ENCODE data around the gene TTC9B.
A peak's percentile ranks its signal among the peaks of the same experiment; 100 is the strongest.
"Not testable (repeated sequence)": the region's sequence is repeated elsewhere in the genome, so short reads cannot be mapped to it uniquely, and the experiment has no call there.

Gene TTC9B

DNA sequence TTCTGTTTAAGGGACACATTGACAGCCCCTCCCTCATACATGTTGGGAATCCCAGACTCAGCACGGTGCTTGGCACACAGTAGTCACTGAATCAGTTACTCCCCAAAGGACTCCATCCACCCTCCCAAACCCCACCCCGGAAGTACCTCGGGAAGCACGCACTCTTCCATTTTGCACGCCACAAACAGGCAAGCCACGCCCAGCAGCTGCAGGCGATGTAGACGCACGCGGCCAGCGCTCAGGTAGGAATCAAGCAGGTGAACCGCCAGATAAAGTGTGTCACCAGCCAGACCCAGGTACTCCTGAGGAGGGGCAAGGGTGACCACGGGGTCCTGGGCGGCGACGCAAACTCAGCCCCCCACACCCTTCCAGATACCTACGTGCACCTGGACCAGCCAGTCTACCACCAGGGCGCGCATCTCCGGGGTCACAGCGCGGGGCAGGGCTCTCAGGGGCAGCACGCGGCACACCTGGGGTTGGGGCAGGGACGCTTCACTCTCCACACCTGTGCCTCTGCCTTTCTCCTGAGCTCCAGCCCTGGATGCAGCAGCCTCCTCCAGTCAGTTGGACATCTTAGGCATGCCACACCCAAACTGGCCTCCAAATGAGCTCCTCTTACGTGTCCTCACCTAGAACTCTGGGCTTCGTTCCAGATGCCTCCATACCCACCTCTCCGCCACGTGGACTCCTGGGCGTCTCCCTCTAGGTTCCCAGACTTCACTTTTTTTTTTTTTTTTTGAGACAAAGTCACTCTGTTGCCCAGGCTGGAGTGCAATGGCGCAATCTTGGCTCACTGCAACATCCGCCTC, 6.4 kb upstream of the TTC9B start:
- DNase-seq (ENCODE audit: low read depth in 2 of 2) = no peak
- no peak for TF ChIP-seq CTCF (IDR thresholded peaks at IDR 0.05; ENCODE audit: low read depth, low read length)
- no peak overlapping the region for H3K4me3 ChIP-seq (replicated peaks in 1 of 2; ENCODE audit: low read depth in 2 of 2, low read length in 2 of 2)

GRCh38 chr19:40223135-40223822, 5.1 kb upstream of the TTC9B start:
- DNase-seq (ENCODE audit: low read depth in 2 of 2) = no peak
- no peak for TF ChIP-seq CTCF (IDR thresholded peaks at IDR 0.05; ENCODE audit: low read depth, low read length)
- no peak overlapping the region for H3K4me3 ChIP-seq (replicated peaks in 1 of 2; ENCODE audit: low read depth in 2 of 2, low read length in 2 of 2)

DNA sequence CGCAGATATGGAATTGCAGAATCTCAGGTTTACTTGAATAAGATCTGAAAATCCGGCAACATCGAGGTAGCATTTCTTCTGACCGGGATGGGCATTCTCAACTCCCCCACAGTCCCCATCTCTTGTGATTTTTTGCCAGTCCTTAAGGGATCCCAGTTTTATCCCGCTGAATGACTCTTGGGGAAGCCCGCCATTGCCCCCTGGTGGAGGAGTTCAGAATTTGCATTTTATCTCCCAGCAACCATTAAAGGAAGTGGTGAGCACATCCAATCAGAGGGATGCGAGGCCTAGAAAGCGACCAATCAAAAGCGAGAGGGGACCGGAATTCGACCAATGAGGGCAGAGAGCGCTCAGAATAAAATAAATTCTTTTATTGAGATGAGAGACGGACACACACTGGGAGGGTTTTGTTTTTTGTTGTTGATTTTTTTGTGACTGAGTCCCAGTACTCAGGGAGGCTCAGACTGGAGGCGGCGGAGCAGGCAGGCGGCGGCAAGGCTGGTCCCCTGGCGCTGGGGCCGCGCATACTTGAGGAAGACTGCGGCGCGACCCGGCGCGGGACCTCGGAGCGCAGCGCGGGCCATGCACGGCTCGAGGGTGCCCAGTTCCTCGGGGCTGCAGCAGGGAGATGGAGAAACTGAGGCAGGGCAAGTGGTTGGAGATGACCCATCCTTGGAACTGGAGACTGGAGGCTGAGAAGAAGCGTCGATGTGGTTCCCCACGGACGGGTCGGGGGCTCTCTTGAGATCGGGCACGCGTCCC, 3.9 kb upstream of the TTC9B start:
- no peak overlapping the region for H3K4me3 ChIP-seq (replicated peaks in 1 of 2; ENCODE audit: low read depth in 2 of 2, low read length in 2 of 2)
- peak; percentile 82 for TF ChIP-seq CTCF (IDR thresholded peaks at IDR 0.05; ENCODE audit: low read depth, low read length)
- DNase-seq (ENCODE audit: low read depth in 2 of 2) = peak; percentile 93 to 97

GRCh38 chr19:40220674-40221073, 2.5 kb upstream of the TTC9B start:
- TF ChIP-seq CTCF (IDR thresholded peaks at IDR 0.05; ENCODE audit: low read depth, low read length) = no peak
- H3K4me3 ChIP-seq (replicated peaks in 1 of 2; ENCODE audit: low read depth in 2 of 2, low read length in 2 of 2) = no peak overlapping the region
- DNase-seq (ENCODE audit: low read depth in 2 of 2) = no peak

DNA sequence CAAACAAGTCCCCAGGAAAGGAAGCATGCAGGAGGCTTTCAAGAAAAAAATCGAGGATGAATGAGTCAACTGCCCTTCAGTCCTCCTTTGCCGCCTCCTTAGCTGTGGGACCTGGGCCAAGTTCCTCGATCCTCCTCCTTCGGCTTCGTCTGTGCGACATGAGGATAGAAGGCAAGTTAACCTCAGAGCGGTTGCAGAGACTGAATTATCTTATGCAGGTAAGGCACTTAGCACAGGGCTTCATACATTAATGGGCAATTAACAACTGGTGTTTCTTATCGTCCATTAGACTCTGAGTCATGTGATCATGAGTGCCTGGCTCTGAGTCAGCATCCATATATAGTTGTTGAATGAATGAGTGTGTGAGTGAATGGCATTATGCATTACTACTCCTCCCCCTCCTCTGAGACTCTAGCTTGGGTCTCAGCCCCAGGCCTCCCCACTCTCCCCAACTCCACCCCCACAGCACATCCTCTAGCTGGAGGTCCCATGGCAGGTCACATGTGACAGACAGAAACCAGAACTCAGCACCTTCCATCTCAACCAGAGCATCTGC, 1.6 kb upstream of the TTC9B start:
- DNase-seq (ENCODE audit: low read depth in 2 of 2) = peak; percentile 63 to 85
- peak overlapping the region in 1 of 2 donors; percentile 43 for H3K4me3 ChIP-seq (replicated peaks in 1 of 2; ENCODE audit: low read depth in 2 of 2, low read length in 2 of 2)
- TF ChIP-seq CTCF (IDR thresholded peaks at IDR 0.05; ENCODE audit: low read depth, low read length) = no peak

- not testable (repeated sequence) for H3K4me3 ChIP-seq (replicated peaks in 1 of 2; ENCODE audit: low read depth in 2 of 2, low read length in 2 of 2); DNase-seq (ENCODE audit: low read depth in 2 of 2)
Observed at GRCh38 chr19:40219029-40219428, 845 bp upstream of the TTC9B start.

All from cardiac fibroblast (primary cell).